AG09319 (cell line): ENCODE measurements around the gene MATN1.

Experiments used
- DNase-seq: peaks from one replicate; pipeline ENCODE4 v3.0.0-alpha.2; 2010; ENCODE audit warnings: low read depth; ENCODE audit errors: extremely low read depth
- TF ChIP-seq, protein P1 (sequence below): IDR thresholded peaks from 2 replicates; pipeline ENCODE4 v1.5.1; 2011; ENCODE audit warnings: low read depth, mild to moderate bottlenecking, inconsistent platforms, low read length, moderate library complexity

Gene MATN1

DNA sequence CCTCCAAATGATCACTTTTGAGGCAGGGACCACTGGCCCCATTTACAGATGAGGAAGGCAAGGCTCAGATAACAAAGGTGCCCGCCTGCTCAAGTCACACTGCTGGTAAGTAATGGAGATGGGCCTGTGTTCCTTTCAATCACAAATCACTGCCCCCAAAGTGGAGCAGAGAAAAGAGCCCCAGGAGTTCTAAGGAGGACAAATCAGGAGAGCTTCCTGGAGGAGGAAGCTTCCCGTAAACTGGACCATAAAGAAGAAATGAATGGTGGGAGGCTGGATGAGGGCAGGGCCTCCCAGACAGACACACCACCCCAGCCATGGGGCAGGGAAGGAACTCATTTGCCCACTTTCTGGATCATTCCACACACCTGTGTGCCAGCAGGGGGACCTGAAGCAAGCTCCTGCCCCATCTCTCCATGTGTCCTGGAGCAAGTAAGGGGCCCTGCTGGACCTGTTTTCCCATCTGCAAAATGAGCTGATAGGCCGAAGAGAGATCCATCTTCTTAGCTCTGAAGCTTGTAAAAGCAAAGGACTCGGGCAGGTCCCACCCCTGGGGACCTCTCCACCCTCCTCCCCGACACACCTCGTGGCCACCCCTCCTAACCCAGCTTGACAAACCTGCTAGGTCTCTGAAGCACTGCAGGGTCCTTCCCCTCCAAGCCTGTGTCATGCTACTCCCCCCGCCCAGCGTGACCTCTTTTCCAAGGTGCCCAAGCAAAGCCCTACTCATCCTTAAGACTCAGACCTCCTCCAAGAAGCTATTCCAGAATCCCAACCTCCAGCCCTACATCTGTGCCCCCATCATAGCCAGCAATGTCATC lies 28.7 kb upstream of the MATN1 start:
- TF ChIP-seq, protein P1, sequence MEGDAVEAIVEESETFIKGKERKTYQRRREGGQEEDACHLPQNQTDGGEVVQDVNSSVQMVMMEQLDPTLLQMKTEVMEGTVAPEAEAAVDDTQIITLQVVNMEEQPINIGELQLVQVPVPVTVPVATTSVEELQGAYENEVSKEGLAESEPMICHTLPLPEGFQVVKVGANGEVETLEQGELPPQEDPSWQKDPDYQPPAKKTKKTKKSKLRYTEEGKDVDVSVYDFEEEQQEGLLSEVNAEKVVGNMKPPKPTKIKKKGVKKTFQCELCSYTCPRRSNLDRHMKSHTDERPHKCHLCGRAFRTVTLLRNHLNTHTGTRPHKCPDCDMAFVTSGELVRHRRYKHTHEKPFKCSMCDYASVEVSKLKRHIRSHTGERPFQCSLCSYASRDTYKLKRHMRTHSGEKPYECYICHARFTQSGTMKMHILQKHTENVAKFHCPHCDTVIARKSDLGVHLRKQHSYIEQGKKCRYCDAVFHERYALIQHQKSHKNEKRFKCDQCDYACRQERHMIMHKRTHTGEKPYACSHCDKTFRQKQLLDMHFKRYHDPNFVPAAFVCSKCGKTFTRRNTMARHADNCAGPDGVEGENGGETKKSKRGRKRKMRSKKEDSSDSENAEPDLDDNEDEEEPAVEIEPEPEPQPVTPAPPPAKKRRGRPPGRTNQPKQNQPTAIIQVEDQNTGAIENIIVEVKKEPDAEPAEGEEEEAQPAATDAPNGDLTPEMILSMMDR, result no peak
- DNase-seq, result no peak

DNA sequence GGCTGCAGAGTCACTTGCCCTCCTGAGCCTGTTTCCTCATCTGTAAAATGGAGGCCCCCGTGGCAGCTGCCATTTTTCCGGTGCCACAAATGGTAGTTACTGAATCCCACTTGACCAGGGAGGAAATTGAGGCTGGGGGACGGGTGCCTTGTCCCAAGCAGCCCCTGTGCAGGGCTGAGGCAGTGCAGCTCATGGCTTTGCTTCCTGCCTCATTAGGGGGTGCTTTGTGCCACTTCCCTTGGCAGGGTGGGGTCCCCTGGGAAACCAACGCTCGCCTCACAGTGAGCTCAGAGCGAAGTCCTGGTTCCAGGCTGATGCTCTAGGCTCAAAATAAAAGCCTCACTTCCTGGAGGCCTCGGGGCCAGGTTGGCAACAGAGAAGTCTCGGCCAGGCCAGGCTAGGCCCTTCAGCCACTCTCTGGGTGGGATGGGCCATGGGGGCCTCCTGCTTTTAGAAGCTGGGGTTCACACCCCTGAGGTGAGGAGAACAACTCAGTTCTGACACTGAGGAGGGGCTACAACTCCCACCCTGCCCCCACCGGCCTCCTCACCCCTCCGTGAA lies 27.4 kb upstream of the MATN1 start:
- DNase-seq, result no peak
- TF ChIP-seq, protein P1, result no peak

DNA sequence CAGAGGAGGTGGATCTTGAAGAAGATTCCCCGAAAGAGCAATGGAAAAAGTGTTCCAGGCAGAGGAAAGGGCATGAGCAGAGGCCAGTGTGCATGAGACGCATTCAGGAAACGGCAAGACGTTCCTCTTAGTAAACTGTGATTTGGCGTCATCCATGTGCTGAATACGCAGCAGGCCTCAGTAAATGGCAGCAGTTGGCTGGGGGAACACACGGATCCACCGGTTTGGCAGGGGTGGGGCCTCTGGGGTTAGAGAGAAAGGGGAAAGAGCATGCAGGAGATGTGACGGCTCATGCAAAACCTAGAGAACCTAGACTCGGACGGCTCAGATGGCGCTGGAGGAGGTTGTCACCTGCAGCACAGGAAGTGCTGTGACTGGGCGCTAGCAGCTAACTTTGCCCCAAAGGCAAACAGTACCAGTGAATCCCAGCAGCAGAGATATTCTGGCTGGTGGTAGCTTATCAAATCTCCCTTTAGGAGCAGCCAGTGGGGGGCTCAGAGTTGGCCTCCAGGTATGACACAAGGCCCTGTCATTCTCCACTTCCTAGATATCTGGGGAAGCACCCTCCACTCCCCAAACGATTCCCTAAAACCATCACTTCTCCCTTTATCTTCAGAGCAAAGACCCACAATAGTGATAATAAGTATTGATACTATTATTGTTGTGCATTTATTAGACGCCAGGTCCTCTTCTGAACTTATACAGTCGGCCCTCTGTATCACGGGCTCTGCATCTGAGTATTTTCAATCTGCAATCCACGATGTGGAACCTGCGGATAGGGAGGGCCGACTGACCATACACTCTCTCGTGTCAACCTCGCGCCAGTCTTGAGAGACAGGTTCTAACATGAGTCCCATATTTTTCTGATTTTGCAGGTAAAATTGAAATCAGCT lies 26.6 kb upstream of the MATN1 start:
- TF ChIP-seq, protein P1, result no peak
- no peak for DNase-seq

DNA sequence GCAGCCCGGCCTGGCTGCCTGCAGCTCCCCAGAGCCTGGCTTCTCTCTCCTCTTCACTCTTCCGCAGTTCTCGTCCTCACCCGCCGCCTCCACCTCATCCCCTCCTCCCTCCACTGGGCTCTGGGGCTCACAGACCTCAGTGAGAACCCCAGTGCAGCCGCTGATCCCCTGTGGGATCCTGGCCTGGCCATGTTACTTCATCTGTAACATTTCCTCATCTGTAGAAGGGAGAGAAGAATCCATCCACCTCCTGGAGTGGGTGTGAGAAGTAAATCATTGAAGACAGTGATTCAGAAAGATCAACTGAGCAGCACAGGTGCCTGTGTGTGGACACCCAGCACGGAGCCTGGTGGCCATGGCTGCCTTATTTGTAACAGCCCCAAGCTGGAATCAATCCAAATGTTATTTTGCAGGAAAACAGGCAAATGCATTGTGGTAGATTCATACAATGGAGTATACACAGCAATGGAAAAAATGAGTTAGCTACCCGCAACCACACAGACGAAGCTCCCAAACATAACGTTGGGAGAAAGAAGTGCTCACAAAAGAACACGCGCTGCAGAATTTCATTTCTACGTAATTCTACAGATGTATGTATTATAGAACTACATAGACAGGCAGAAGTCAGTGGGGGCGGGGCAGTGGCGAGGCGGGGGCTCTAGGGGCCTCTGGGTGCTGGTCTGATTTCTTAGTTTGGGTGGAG lies 25.5 kb upstream of the MATN1 start:
- DNase-seq, result no peak
- TF ChIP-seq, protein P1, result no peak

DNA sequence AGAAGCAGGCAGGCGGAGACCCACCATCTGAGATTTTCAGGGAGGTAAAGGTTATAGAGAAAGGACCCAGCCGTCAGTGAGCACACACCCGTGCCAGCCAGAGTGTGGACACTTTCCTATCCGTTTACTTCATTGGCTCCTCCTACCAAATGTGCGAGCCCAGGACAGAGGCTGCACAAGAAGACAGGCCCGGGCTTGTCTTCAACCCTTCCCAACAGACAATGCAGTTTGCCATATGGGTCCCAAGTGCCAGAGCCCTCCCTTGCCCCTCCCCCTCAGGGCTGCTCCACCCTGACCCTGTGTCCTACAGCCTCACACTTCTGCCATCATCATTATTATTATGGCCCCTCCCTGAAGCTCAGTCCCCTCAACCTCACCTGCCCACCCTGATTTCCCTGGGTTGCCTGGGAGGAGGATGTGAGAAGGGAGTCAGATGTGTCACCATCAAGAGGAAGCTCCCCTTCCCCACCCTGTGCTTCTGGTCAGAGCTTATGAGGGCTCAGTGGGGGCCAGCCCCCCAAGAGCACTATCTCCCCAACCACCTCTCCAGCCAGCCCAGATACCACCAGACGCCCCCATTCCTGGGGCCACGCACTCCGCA lies 24.8 kb upstream of the MATN1 start:
- no peak for DNase-seq
- TF ChIP-seq, protein P1, result no peak

DNA sequence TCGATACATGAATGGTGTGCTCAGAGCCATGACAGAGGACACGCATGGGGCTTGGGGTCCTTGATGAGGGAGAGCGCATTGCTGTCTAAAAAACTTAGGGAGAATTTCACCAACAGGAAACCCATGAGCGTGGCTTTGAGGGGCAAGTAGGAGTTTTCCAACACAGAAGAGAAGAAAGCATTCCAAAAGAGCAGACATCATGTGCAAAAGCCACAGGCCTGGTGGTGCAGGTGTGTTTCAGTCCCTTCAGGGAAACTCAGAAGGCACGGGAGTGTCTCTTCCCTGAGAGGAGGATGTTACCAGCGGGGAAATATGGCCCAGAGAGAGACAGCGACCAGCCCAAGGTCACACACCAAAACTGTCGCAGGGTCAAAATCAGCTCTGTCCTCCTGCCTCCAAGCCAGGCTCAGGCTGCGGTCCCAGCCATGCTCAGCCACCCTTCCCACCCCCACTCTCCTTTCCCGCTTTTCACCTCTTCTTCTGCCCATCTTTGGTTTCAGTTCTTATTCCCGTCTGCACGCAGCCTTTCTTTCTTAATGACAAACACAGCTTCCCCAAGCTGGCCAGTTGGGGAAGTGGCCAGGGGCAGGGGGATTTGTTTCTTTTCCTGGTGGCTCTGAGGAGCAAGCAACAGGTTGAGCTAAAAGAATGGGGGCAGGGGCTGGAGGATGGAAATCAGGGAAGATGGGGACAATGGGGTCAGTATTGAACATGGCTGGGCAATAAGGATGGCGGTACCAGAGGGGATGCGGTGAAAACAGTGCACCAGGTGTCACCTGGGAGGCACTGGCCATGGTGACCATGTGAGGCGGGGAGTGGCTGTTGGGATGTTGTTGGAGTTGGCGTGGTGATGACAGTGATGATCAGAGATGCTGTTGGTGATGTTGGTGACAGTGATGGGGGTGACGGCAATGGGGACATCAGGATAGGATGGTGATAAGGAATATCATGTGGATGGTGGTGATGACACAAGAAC lies 23.9 kb upstream of the MATN1 start:
- TF ChIP-seq, protein P1, result no peak
- DNase-seq, result no peak
